HG03565 (cell line): ENCODE results near the gene ZNF213.

ENCODE experiments used
- ATAC-seq: cut with Tn5 transposase; IDR thresholded peaks from one replicate; pipeline ENCODE4 v1.9.1; 2021; ENCODE audit warnings: mild to moderate bottlenecking, moderate library complexity; ENCODE audit not compliant: unreplicated experiment

The ZNF213 gene

DNA sequence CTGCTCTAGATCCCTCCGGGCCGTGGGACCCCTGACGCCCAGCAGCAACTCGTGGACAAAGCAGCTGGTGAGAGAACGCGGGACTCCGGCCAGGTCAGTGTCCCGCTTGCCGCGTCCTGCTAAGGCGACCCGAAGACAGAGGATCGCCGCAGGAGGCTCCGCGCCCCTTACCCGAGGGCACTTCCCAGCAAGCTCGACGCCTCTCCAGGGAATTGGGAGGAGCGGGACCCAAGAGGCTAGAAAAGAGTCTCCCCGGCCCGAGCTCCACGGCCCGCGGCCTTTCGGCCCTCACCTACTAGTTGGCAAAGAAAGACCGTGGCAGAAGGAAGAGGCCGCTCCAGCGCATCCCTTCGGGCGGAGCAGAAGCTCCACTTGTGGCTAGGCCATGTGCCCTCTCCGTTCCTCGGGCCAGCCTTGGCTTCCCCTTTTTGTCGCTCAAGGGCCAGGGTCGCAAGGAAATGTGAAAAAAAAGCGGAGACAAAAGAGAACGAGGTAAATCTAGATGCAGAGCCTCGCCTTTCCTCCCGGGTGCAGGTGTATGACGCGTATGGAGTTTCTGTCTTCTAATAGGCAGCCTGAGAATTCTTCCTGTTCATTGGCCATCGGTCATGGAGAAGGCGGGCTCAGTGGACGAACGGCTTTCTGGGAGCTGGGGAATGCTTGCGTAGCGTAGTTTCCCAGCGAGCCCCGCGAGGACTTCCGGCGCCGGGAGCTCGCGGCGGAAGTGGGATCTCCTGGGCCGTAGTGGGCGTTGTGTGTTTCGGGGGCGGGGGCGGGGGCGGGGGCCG lies at the start of gene ZNF213:
Gene ZNF213, plus strand, starts transcription at position 692 of the 788 bp plus-strand sequence. CDS start 2,252 bp downstream, outside the sequence.
- peak; percentile 82 for ATAC-seq

- ATAC-seq = no peak
These were observed 48.8 kb upstream of the ZNF213 start for GRCh38 chr16:3085868-3086595.

DNA sequence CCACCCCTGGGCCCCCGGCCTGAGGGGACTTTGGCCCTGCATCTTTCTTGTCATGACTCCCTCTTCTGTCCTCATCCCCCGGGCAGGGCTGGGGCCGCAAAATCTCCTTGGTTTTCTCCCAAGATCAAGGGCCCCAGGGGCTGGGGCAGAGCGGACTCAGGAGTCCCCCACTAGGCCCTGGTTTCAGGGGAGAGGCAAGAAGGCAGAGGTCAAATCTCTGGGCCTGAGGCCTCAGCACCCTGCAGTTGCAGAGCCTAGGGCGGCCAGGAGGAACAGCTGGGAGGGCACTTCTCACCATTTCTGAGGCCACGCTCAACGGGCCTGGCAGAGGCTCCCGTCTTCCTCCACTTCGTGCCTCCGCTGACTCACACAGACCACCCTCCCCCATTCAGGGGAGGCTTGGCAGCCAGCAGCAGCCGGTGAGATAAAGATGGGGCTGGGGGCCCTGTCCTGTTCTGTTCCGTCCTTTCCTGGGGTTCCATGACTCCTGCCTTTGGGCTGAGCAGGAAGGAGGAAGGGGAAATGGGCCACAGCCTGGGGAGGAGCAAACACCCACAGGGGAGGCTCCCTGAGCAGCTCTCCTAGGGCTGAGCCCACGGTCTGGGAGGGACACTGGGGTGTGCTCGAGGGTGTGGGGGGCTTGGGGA lies 48.1 kb upstream of the ZNF213 start:
- ATAC-seq = no peak

- no peak for ATAC-seq
These were observed 47.3 kb upstream of the ZNF213 start for GRCh38 chr16:3087243-3088235.

DNA sequence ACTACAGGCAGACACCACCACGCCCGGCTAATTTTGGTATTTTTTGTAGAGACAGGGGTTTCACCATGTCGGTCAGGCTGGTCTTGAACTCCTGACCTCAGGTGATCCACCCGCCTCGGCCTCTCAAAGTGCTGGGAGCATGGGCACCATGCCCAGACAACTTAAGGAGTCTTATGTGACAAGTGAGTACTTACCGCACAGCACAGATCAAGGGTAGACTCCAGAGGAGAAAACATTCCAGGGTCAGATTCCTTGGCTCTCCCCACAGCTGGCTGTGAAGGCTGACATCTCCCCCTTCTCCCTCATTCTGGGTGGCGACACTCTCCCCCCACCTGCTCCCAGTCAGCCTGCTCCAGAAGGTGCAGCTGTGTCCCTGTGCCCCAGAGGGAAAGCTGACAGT lies 46.4 kb upstream of the ZNF213 start:
- no peak for ATAC-seq

- ATAC-seq = no peak
These were observed 45.7 kb upstream of the ZNF213 start for GRCh38 chr16:3088925-3089716.

- no peak for ATAC-seq
These were observed 44.9 kb upstream of the ZNF213 start for GRCh38 chr16:3089717-3090592.

DNA sequence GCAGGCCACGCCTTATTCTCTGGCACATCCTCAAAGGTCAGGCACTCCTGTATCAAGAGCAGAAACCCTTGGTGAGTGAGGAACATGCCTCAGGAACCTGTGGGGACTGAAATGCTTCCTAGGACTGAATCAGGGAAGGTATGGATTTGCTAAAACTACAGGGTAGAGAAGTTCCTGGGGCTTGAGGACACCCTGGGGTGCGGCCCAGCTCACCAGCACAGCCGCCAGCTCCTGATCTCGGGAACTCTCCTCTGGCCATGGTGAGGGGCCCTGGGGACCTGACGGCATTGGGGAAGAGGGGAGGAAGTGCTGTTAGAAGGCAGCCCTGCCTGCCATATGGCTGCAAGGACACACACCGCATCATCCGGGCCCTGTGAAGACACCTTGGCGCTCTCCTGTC lies 43.3 kb upstream of the ZNF213 start:
- ATAC-seq = no peak

DNA sequence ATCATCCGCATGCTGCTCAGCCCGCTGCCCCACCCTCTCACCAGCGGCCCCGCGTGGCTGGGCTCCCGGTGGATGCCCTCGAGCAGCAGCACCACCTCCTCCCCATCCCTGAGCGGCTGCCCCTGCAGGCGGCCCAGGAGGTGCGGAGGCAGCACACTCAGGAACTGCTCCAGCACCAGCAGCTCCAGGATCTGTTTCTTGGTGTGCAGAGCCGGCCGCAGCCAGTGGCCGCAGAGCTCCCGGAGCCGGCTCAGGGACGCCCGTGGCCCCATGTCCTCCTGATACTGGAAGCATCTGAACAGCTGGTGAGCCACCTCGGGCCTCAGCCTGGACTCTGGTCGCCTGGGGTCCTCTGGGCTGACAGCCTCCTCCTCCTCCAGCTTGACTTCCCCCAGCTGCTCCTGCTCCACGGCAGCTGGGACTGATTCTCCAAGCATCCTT lies 42.3 kb upstream of the ZNF213 start:
- no peak for ATAC-seq

DNA sequence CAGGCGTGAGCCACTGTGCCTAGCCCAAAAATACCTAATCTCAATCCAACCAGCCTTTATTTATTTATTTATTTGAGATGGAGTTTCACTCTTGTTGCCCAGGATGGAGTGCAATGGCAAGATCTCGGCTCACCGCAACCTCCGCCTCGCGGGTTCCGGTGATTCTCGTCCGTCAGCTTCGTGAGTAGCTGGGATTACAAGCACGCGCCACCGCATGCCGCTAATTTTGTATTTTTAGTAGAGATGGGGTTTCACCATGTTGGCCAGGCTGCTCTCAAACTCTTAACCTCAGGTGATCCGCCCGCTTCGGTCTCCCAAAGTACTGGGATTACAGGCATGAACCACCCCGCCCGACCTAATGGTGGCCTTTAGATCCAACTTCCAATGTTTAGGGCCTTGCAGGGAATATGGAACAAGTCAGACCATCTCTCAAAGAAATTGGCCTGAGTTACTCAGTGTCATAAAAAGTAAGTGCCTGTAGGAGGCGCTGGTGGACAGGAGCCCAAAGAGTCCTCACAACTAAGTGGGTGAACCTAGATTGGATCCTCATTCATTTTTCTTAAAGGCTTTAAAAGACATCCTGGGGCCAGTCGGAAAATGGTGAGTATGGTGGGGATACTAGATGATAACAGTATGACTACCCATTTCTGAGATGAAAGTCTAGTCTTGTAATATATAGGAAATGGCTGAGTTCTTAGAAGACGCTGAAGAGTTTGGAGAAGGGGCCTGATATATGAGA lies 40.4 kb upstream of the ZNF213 start:
- ATAC-seq = no peak

DNA sequence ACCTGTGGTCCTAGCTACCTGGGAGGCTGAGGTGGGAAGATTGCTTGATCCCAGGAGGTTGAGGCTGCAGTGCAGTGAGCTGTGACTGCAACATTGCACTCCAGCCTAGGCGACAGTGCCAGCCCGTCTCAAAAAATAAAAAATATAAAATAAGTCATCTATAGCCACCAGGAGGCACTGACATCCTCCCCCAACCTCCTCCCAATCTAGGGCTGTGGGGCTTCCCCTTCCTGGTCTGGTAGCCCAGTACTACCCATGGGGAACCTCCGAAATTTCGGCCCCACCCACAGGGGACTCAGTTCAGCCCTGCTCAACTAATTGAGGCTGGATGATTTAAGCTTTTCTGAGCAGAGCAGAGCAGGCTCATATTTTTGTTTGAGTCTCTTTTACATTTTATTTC lies 39.0 kb upstream of the ZNF213 start:
- no peak for ATAC-seq

- no peak for ATAC-seq
These were observed 38.5 kb upstream of the ZNF213 start for GRCh38 chr16:3096362-3096761.

DNA sequence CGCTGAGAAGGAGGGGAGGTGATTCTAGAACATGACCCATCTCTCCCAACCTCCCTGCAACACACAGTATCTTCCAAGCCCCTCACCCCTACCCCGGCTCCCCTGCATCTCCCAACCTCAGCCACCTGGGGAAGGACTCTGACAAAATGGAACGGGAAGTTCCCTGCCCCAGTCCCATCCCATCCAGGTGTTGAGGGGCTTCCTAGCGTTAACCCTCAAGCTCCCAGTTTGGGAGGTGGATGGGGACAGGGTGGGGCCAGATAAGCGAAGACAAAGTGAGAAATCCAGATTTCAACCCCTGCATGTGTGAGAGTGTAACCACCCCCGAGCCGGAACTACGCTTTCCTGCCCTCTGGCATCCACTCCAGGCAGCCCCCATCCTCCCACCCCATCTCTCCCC lies 37.6 kb upstream of the ZNF213 start:
- ATAC-seq = no peak

- ATAC-seq = no peak
These were observed 36.1 kb upstream of the ZNF213 start, which contains the start of gene ZSCAN10 for GRCh38 chr16:3098459-3099394. Gene ZSCAN10, minus strand, starts transcription at chr16:3099294. Its CDS starts 6,357 bp downstream, at chr16:3092937.

- no peak for ATAC-seq
These were observed 35.5 kb upstream of the ZNF213 start for GRCh38 chr16:3099395-3099731.

DNA sequence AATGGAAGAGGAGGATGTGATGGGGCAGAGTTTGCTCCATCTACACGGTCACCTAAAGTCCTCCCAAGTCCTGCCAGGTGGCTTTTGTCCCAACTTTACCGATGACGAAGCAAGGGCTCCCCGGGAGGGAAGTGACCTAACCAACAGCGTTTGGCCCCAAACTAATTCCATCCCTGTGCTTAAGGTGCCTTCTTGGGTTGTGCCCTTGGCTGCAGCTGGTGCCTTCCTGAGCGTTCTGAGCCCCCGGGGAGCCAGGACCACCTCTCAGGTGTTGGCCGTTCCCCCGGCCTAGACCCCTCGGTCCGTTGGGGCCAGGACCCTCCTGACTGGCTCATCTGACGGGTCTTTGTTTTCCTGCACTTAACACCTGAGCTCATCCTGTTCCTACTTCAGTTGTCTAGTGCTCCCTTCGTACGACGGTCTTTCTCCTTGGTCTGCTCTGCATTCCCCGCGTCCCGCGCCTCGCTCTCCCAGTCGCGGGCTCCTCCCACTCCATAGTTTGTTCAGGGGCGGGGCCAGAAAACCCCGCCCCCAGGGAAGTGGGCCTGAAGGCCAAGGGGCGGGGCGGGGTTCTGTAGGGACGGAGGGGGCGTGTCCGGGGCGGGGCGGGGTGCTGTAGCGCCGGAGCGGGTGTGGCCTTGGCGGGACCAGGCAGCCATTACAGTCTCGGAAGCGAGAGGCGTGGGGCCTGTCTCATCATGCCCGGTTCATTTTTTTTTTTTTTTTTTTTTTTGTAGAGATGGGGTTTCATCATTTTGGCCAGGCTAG lies 34.9 kb upstream of the ZNF213 start:
- ATAC-seq = no peak
